GM23248 (cell line): ENCODE data around the gene CPAMD8. TPM values are rescaled to one million over a fixed set of nuclear protein-coding genes. Genes with fewer than 3 reads are reported as not detected.

ENCODE experiments used
- DNase-seq: peaks from one replicate; pipeline ENCODE4 v3.0.0-alpha.2; 2015
- H2AFZ ChIP-seq: fragments of 200-600 bp; sonication (generic); 2 replicates; pipeline ENCODE4 v1.6.1; 2016; ENCODE audit warnings: antibody characterized with exemption
- H3F3A ChIP-seq: fragments of 200-600 bp; sonication (generic); 2 replicates; pipeline ENCODE4 v1.6.1; 2016; ENCODE audit warnings: mild to moderate bottlenecking, antibody characterized with exemption, mixed run types; ENCODE audit not compliant: insufficient read depth
- H3K27ac ChIP-seq: fragments of 200-600 bp; sonication (generic); 2 replicates; pipeline ENCODE4 v1.5.1; 2016; ENCODE audit warnings: mild to moderate bottlenecking
- H3K27me3 ChIP-seq: fragments of 200-600 bp; sonication (generic); replicated peaks from 2 replicates; pipeline ENCODE4 v1.6.1; 2016; ENCODE audit warnings: mild to moderate bottlenecking; ENCODE audit not compliant: insufficient read depth
- H3K36me3 ChIP-seq: fragments of 200-600 bp; sonication (generic); 2 replicates; pipeline ENCODE4 v1.6.1; 2016; ENCODE audit warnings: low read depth, mild to moderate bottlenecking
- H3K4me1 ChIP-seq: fragments of 200-600 bp; sonication (generic); 2 replicates; pipeline ENCODE4 v1.6.1; 2016; ENCODE audit warnings: mild to moderate bottlenecking; ENCODE audit not compliant: insufficient read depth
- H3K4me2 ChIP-seq: fragments of 200-600 bp; sonication (generic); one replicate; pipeline ENCODE4 v1.6.1; 2016; ENCODE audit warnings: mild to moderate bottlenecking; ENCODE audit not compliant: unreplicated experiment
- H3K4me3 ChIP-seq: fragments of 200-600 bp; sonication (generic); 2 replicates; pipeline ENCODE4 v1.5.1; 2016; ENCODE audit warnings: mild to moderate bottlenecking
- H3K79me2 ChIP-seq: fragments of 200-600 bp; sonication (generic); 2 replicates; pipeline ENCODE4 v1.6.1; 2016; ENCODE audit warnings: mild to moderate bottlenecking; ENCODE audit not compliant: insufficient read depth
- H3K9ac ChIP-seq: fragments of 200-600 bp; sonication (generic); 2 replicates; pipeline ENCODE4 v1.6.1; 2016; ENCODE audit warnings: mild to moderate bottlenecking
- H3K9me2 ChIP-seq: fragments of 200-600 bp; sonication (generic); 2 replicates; pipeline ENCODE4 v1.6.1; 2016; ENCODE audit warnings: mixed run types, mild to moderate bottlenecking, moderate library complexity; ENCODE audit not compliant: insufficient read depth
- H3K9me3 ChIP-seq: fragments of 200-600 bp; sonication (generic); one replicate; pipeline ENCODE4 v1.6.1; 2017; ENCODE audit warnings: low read depth
- H4K20me1 ChIP-seq: fragments of 200-600 bp; sonication (generic); 2 replicates; pipeline ENCODE4 v1.6.0; 2016; ENCODE audit not compliant: insufficient read depth
- EZH2 ChIP-seq: fragments of 200-600 bp; sonication (generic); IDR thresholded peaks from 2 replicates; pipeline ENCODE4 v1.6.1; 2018; ENCODE audit warnings: antibody characterized with exemption, mild to moderate bottlenecking; ENCODE audit not compliant: insufficient read depth, poor library complexity, severe bottlenecking
- EZH2phosphoT487 ChIP-seq: fragments of 200-600 bp; sonication (generic); IDR thresholded peaks from 2 replicates; pipeline ENCODE4 v1.6.1; 2018; ENCODE audit warnings: antibody characterized with exemption, moderate library complexity, mild to moderate bottlenecking, low read depth; ENCODE audit not compliant: insufficient read depth
- WGBS, 2 experiments: methylation state at CpG; one replicate each; pipeline ENCODE4 v1.1.6; 2015 to 2017; ENCODE audit warnings: low lambda C conversion rate in 2 of 2, low coverage in 1 of 2; ENCODE audit errors: missing lambda C conversion rate in 2 of 2; 5-methylcytosine and 5-hydroxymethylcytosine counted together
- in situ Hi-C: fragments of 300-500 bp; cut with MboI; formaldehyde crosslinking; loops from 2 replicates; pipeline ENCODE4 v1.15.0; 2020
- polyA plus RNA-seq: library from polyadenylated mRNA; unstranded; fragments of >200 nt; fragmentation: Nextera tagmentation; extraction: Ambion mirVana; gene quantifications from 2 replicates; pipeline ENCODE4 v1.2.1, GENCODE V29; 2016
- total RNA-seq: library from RNA; depleted of rRNA; stranded (reverse); fragments of >200 nt; shearing (Covaris generic); gene quantifications from 2 replicates; pipeline ENCODE4 v1.2.3, GENCODE V29; 2014

Gene CPAMD8
- total and polyA plus RNA-seq, 2 experiments from 2014 or later = 0.76 to 0.80 TPM

DNA sequence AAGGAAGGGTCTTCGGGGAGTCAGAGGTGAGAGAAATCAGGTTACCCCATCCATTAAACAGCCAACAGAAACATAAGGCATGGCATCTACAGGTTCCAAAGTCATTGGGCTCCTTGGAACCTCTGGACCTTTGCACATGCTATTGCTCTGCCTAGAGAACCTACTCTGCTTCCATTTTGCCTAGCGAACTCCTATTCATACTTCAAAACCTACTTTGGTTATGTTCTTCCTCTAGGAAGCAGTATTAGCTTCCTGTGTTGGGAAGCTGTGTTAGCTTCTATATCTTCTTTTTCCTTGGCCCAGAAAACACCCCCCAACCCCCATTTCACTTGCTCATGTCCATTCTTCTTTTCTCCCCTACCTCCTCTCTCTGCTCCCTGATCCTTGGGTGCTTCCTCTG, 98.3 kb downstream of the CPAMD8 start:
- Histone ChIP-seq H3K9me2 (no peaks in the 10 kb centered on the region), H3F3A (no peaks in the 10 kb centered on the region), H3K9ac (no peak overlapping the region), H3K27ac (no peak overlapping the region), H2AFZ (no peak overlapping the region), H3K36me3 (no peaks in the 10 kb centered on the region), H3K4me2 (no peak overlapping the region), H3K27me3 (no peaks in the 10 kb centered on the region), H3K4me1 (no peaks in the 10 kb centered on the region), H4K20me1 (no peaks in the 10 kb centered on the region), H3K9me3 (no peaks in the 10 kb centered on the region), H3K79me2 (no peaks in the 10 kb centered on the region), H3K4me3 (no peak overlapping the region)
- in situ Hi-C loops = no loop called here
- TF ChIP-seq EZH2phosphoT487 (no peak), EZH2 (no peak)
- DNase-seq = no peak
- WGBS, 2 experiments = 65 to 71% methylated on average over 2 of the region's 2 CpGs

DNA sequence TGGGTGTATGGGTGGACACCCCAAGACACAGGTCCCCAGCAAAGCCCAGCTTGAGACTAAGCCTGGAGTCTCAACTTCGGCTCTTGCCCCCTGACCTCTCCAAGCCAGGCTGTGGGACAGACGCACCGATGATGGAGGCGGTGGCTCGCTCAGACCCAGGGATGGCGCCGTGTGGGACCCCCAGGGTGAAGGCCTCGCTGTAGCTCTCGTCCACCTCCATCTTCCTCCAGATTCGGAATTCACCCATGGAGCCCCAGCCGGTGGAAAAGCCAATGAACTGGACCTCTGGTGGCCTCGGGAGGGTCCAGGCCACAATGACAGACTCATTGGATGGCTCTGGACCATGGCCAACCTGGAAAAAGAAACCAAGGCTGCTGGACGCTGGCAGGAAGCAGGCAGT, 98.7 kb downstream of the CPAMD8 start:
- in situ Hi-C loops = no loop called here
- no peaks in the 10 kb centered on the region for H3K36me3 ChIP-seq
- no peaks in the 10 kb centered on the region for H3K9me2 ChIP-seq
- no peak overlapping the region for H3K4me3 ChIP-seq
- H3K27me3 ChIP-seq = no peaks in the 10 kb centered on the region
- no peaks in the 10 kb centered on the region for H3F3A ChIP-seq
- H3K4me1 ChIP-seq = no peaks in the 10 kb centered on the region
- no peak overlapping the region for H3K9ac ChIP-seq
- no peaks in the 10 kb centered on the region for H3K9me3 ChIP-seq
- no peaks in the 10 kb centered on the region for H3K79me2 ChIP-seq
- H2AFZ ChIP-seq = no peak overlapping the region
- H4K20me1 ChIP-seq = no peaks in the 10 kb centered on the region
- DNase-seq = no peak
- 60 to 65% methylated on average over 13 of the region's 13 CpGs for WGBS, 2 experiments
- no peak overlapping the region for H3K27ac ChIP-seq
- no peak overlapping the region for H3K4me2 ChIP-seq
- TF ChIP-seq EZH2phosphoT487 (no peak), EZH2 (no peak)

GRCh38 chr19:16922949-16923348, 103.7 kb downstream of the CPAMD8 start:
- H2AFZ ChIP-seq = no peak overlapping the region
- H3K4me3 ChIP-seq = no peak overlapping the region
- no peaks in the 10 kb centered on the region for H3K9me2 ChIP-seq
- in situ Hi-C loops = no loop called here
- TF ChIP-seq EZH2 (no peak), EZH2phosphoT487 (no peak)
- no peaks in the 10 kb centered on the region for H4K20me1 ChIP-seq
- 0 out of 2 replicates have a peak, but pooled peaks cover 2% of the 10 kb centered on the region for H3K27me3 ChIP-seq
- H3F3A ChIP-seq = no peaks in the 10 kb centered on the region
- no peak for DNase-seq
- H3K79me2 ChIP-seq = no peaks in the 10 kb centered on the region
- no peaks in the 10 kb centered on the region for H3K9me3 ChIP-seq
- no peak overlapping the region for H3K27ac ChIP-seq
- WGBS, 2 experiments = 69 to 72% methylated on average over 13 of the region's 13 CpGs
- H3K9ac ChIP-seq = no peak overlapping the region
- H3K36me3 ChIP-seq = no peaks in the 10 kb centered on the region
- no peaks in the 10 kb centered on the region for H3K4me1 ChIP-seq
- H3K4me2 ChIP-seq = no peak overlapping the region

DNA sequence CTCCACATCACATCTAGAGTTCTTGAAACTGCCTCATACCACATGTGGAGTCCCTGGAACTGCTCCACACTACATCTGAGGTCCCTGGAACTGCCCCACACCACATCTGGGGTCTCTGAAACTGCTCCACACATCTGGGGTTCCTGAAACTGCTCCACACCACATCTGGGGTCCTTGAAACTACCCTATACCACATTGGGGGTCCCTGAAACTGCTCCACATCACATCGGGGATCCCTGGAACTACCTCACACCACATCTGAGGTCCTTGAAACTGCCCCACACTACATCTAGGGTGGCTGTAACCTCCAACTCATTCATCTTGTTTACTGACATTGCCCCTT, 104.0 kb downstream of the CPAMD8 start:
- Histone ChIP-seq H3F3A (no peaks in the 10 kb centered on the region), H3K4me2 (no peak overlapping the region), H3K9me3 (no peaks in the 10 kb centered on the region), H3K4me1 (no peaks in the 10 kb centered on the region), H3K36me3 (no peaks in the 10 kb centered on the region), H3K79me2 (no peaks in the 10 kb centered on the region), H3K27me3 (0 out of 2 replicates have a peak, but pooled peaks cover 6% of the 10 kb centered on the region), H3K4me3 (no peak overlapping the region), H3K9ac (no peak overlapping the region), H2AFZ (no peak overlapping the region), H3K9me2 (no peaks in the 10 kb centered on the region), H4K20me1 (no peaks in the 10 kb centered on the region), H3K27ac (no peak overlapping the region)
- no peak for DNase-seq
- in situ Hi-C loops = no loop called here
- TF ChIP-seq EZH2phosphoT487 = no peak
- 60 to 67% methylated on average over 1 of the region's 1 CpG for WGBS, 2 experiments

DNA sequence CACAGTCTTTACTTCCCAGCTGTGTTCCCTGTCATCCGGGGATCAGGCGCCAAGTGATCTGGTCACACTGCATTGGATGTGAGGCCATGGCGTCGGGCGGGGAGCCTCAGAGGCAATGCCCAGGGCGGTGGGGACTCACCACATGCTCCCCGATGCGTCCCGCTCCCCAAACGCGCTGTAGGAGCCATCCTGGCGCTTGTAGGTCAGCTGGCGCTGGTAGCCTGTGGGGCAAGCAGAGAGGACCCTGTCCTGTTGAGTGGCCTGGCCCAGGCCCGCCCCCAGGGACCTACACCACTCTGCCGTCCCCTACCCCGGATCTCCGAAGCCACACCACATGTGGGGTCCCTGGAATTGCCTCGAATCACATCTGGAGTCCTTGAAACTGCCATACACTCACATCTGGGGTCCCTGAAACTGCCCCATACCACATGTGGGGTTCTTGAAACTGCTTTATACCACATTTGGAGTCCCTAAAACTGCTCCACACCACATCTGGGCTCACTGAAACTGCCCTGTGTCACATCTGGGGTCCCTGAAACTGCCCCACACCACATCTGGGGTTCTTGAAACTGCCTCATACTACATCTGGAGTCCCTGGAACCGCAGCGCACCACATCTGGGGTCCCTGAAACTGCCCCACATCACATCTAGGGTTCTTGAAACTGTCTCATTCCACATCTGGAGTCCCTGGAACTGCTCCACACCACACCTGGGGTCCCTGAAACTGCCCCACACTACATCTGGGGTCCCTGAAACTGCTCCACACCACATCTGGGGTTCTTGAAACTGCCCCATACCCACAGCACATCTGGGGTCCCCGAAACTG, 104.6 kb downstream of the CPAMD8 start:
- no peak for TF ChIP-seq EZH2phosphoT487
- no peak for TF ChIP-seq EZH2
- H3K9me2 ChIP-seq = no peaks in the 10 kb centered on the region
- no peaks in the 10 kb centered on the region for H4K20me1 ChIP-seq
- H3K36me3 ChIP-seq = no peaks in the 10 kb centered on the region
- no peak overlapping the region for H2AFZ ChIP-seq
- in situ Hi-C loops = no loop called here
- H3K27me3 ChIP-seq = 0 out of 2 replicates have a peak, but pooled peaks cover 6% of the 10 kb centered on the region
- H3K4me2 ChIP-seq = no peak overlapping the region
- no peak overlapping the region for H3K27ac ChIP-seq
- no peak for DNase-seq
- no peaks in the 10 kb centered on the region for H3K9me3 ChIP-seq
- no peaks in the 10 kb centered on the region for H3F3A ChIP-seq
- H3K4me1 ChIP-seq = no peaks in the 10 kb centered on the region
- H3K9ac ChIP-seq = no peak overlapping the region
- no peaks in the 10 kb centered on the region for H3K79me2 ChIP-seq
- WGBS, 2 experiments = 66 to 73% methylated on average over 20 to 21 of the region's 21 CpGs
- H3K4me3 ChIP-seq = no peak overlapping the region
